GM12874 (cell line): ENCODE results near the gene DENND1C.

Experiments
- TF ChIP-seq, protein P1 (sequence below): IDR thresholded peaks from 2 replicates; pipeline ENCODE4 v1.5.1; 2011; ENCODE audit warnings: low read depth, mild to moderate bottlenecking, control low read depth, low read length, moderate library complexity; ENCODE audit not compliant: insufficient read depth

The DENND1C gene

GRCh38 chr19:6480848-6481415, 655 bp downstream of the DENND1C start:
- TF ChIP-seq, protein P1, sequence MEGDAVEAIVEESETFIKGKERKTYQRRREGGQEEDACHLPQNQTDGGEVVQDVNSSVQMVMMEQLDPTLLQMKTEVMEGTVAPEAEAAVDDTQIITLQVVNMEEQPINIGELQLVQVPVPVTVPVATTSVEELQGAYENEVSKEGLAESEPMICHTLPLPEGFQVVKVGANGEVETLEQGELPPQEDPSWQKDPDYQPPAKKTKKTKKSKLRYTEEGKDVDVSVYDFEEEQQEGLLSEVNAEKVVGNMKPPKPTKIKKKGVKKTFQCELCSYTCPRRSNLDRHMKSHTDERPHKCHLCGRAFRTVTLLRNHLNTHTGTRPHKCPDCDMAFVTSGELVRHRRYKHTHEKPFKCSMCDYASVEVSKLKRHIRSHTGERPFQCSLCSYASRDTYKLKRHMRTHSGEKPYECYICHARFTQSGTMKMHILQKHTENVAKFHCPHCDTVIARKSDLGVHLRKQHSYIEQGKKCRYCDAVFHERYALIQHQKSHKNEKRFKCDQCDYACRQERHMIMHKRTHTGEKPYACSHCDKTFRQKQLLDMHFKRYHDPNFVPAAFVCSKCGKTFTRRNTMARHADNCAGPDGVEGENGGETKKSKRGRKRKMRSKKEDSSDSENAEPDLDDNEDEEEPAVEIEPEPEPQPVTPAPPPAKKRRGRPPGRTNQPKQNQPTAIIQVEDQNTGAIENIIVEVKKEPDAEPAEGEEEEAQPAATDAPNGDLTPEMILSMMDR, result no peak

GRCh38 chr19:6479836-6480398, 1.7 kb downstream of the DENND1C start:
- TF ChIP-seq, protein P1, result no peak

DNA sequence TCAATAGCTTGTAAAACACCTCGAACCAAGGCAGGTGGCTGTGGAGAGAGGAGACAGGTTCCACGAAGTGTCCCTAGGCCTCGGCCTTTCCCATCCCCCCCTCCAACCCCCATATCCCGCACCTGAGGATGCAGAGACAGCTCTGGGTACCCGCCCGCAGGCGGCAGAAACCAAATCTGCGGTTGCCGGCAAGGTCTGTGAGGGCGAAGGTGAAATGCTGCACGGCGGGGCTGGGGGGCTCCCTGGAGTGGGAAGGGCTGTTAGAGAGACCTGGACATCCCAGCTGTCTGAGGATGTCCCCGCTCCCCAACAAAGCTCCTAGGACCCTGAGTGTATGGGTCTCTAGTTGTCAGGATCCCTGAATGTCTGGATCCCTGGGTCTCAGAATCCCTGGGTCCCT, 2.8 kb downstream of the DENND1C start:
- TF ChIP-seq, protein P1, result no peak

GRCh38 chr19:6476896-6477431, 4.6 kb downstream of the DENND1C start:
- TF ChIP-seq, protein P1, result no peak

GRCh38 chr19:6476155-6476895, 5.3 kb downstream of the DENND1C start:
- TF ChIP-seq, protein P1, result no peak

GRCh38 chr19:6475321-6476108, 6.1 kb downstream of the DENND1C start:
- TF ChIP-seq, protein P1, result no peak

DNA sequence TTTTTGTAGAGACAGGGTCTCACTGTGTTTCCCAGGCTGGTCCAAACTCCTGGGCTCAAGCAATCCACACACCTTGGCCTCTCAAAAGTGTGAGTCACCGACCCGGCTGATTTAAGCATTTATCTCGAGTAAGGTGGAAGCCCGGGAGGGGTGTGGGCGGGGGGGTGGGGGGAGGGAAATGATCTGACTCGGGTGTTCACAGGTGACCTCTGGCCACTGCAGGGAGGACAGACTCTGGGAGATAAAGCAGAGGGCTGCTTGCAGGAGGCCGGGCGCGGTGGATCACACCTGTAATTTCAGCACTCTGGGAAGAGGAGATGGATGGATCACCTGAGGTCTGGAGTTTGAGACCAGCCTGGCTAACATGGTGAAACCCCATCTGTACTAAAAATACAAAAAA, 7.9 kb downstream of the DENND1C start:
- TF ChIP-seq, protein P1, result no peak
